ENCODE measurements around the gene ANKS6. TPM values are rescaled to one million over a fixed set of nuclear protein-coding genes. Genes with fewer than 3 reads are reported as not detected.

Gene ANKS6
- total and polyA plus RNA-seq, 2 of the 4 experiments (the other 2 are of a cell fraction) = 9.0 to 23.6 TPM

- peaks cover 2% of the 10 kb centered on the region; the same call in 1 of the 2 replicates for H3K4me1 ChIP-seq (ENCODE audit: control insufficient read depth, insufficient read depth, low read length)
- peaks cover 34% of the 10 kb centered on the region for H3K27me3 ChIP-seq (ENCODE audit: control insufficient read depth, insufficient read depth, low read length)
- no peak for ATAC-seq (ENCODE audit: low read depth)
- H2AK5ac ChIP-seq (ENCODE audit: low read depth, low read length) = no peak overlapping the region
- H2BK20ac ChIP-seq (ENCODE audit: low read depth, low read length) = no peak overlapping the region
- in situ Hi-C loops (cut with MboI; ENCODE audit: low sequenced_read_pairs) (no loop called here), intact Hi-C loops (cut with micrococcal nuclease) (no loop called here), dilution Hi-C loops (cut with HindIII; ENCODE audit: low sequenced_read_pairs, unreplicated experiment) (no loop called here)
- H3K4ac ChIP-seq (ENCODE audit: low read depth, low read length) = no peak overlapping the region
- H3K14ac ChIP-seq (replicated peaks; ENCODE audit: low read depth, low read length) = no peak overlapping the region
- 0 out of 2 replicates have a peak, but pooled peaks cover 7% of the 10 kb centered on the region for H4K20me1 ChIP-seq (ENCODE audit: insufficient read depth, low read length)
- H4K8ac ChIP-seq (ENCODE audit: low read depth in 2 of 2, low read length in 2 of 2) = no peak overlapping the region
- H2BK120ac ChIP-seq (ENCODE audit: low read depth, low read length) = no peak overlapping the region
- H4K5ac ChIP-seq (ENCODE audit: low read depth, low read length) = no peak overlapping the region
- no peak overlapping the region for H3K4me3 ChIP-seq (ENCODE audit: insufficient read depth, low read depth, low read length)
- no peak overlapping the region for H2AFZ ChIP-seq (replicated peaks; ENCODE audit: low read length, poor library complexity)
- no peak overlapping the region for H2BK5ac ChIP-seq (ENCODE audit: low read depth, low read length, poor library complexity, severe bottlenecking)
- no peak overlapping the region for H3K27ac ChIP-seq (ENCODE audit: insufficient read depth, low read length)
- no peak overlapping the region for H4K91ac ChIP-seq (ENCODE audit: insufficient read depth, low read depth, low read length)
- no peaks in the 10 kb centered on the region for H3K79me1 ChIP-seq (ENCODE audit: low read depth in 1 of 2, low read length in 2 of 2)
- TF ChIP-seq MXI1 (IDR thresholded peaks at IDR 0.05; ENCODE audit: borderline replicate concordance, low read depth, low read length) (no peak), RAD21 (IDR thresholded peaks at IDR 0.05; ENCODE audit: low read length) (no peak), CHD1 (IDR thresholded peaks at IDR 0.05; ENCODE audit: low read depth, low read length) (no peak), NFE2L2 (IDR thresholded peaks at IDR 0.05; ENCODE audit: low read depth, low read length) (no peak), RFX5 (IDR thresholded peaks at IDR 0.05; ENCODE audit: low read depth, low read length) (no peak), SMC3 (IDR thresholded peaks at IDR 0.05; ENCODE audit: low read depth, low read length) (no peak), RCOR1 (IDR thresholded peaks at IDR 0.05; ENCODE audit: insufficient replicate concordance, low read length) (no peak), ELK1 (IDR thresholded peaks at IDR 0.05; ENCODE audit: borderline replicate concordance, low read depth, low read length) (no peak), USF2 (IDR thresholded peaks at IDR 0.05; ENCODE audit: low read depth, low read length) (no peak), FOS (IDR thresholded peaks at IDR 0.05; ENCODE audit: low read depth, low read length) (no peak)
- CTCF ChIA-PET = interaction anchor here (1.5 kb wide), 1 partner anchor 12 kb away, joined by 4 read pairs; no protein-coding TSS in a partner anchor
- no peak overlapping the region for H2BK15ac ChIP-seq (ENCODE audit: low read depth, low read length)
- no peak overlapping the region for H2AK9ac ChIP-seq (replicated peaks; ENCODE audit: low read depth, low read length, poor library complexity)
- H3K18ac ChIP-seq (ENCODE audit: low read depth, low read length) = no peak overlapping the region
- H3K4me2 ChIP-seq (ENCODE audit: low read depth, low read length) = no peak overlapping the region
- peaks cover 4% of the 10 kb centered on the region; the same call in 1 of the 2 replicates for H3K9me1 ChIP-seq (ENCODE audit: insufficient read depth, low read length)
- no peaks in the 10 kb centered on the region for H3K36me3 ChIP-seq (ENCODE audit: control insufficient read depth, insufficient read depth, low read length)
- H3K23ac ChIP-seq (ENCODE audit: low read depth, low read length) = no peak overlapping the region
- no peak overlapping the region for H3K9ac ChIP-seq (ENCODE audit: low read depth, low read length)
- DNase-seq = no peak
- no peaks in the 10 kb centered on the region for H3K9me3 ChIP-seq (ENCODE audit: control insufficient read depth, insufficient read depth, low read length)
- POLR2A ChIA-PET (ENCODE audit: unreplicated experiment) = no interaction called here
- BruUV-seq (replicated peaks) = no TSS peak
- H3K56ac ChIP-seq (ENCODE audit: extremely low read depth, insufficient read depth, low read length) = no peak overlapping the region
Observed at GRCh38 chr9:98712987-98713386, 83.4 kb downstream of the ANKS6 start.

Measured in IMR-90 (cell line).